OCI-LY7 (cell line): ENCODE measurements around the gene SPTSSA.

Experiments
- CTCF ChIP-seq: fragments of 200-600 bp; sonication (generic); conservative IDR thresholded peaks from 2 replicates; pipeline ENCODE4 v1.5.1; 2014; ENCODE audit warnings: mild to moderate bottlenecking, antibody characterized with exemption, low read length, moderate library complexity, mixed read lengths
- EZH2phosphoT487 ChIP-seq: fragments of 200-600 bp; sonication (generic); IDR thresholded peaks from 2 replicates; pipeline ENCODE4 v1.6.1; 2018; ENCODE audit warnings: low read depth, borderline replicate concordance, mild to moderate bottlenecking, mixed run types, antibody characterized with exemption, low read length, moderate library complexity, mixed read lengths

- TF ChIP-seq CTCF = no peak
- no peak for TF ChIP-seq EZH2phosphoT487
These were observed 24.3 kb downstream of the SPTSSA start for GRCh38 chr14:34437729-34438080.
